ENCODE results near the gene DEPP1. TPM values are rescaled to one million over a fixed set of nuclear protein-coding genes. Genes with fewer than 3 reads are reported as not detected.

Gene DEPP1
- total and polyA plus RNA-seq, 2 donors (not counting 1 experiment from before 2014, with no cell fraction given), result not detected

- Histone ChIP-seq H3K4me3 (ENCODE audit: control extremely low read depth in 1 of 5, extremely low read depth in 1 of 5, insufficient read depth in 1 of 5, low read depth in 2 of 5, low read length in 4 of 5) (no peak overlapping the region), H3K27ac (ENCODE audit: low read length in 2 of 2) (no peak overlapping the region), H3K4me1 (ENCODE audit: control insufficient read depth in 2 of 2, insufficient read depth in 2 of 2, low read length in 2 of 2) (peaks cover 0 to 8% of the 10 kb centered on the region in 2 donors), H3K9me3 (ENCODE audit: control extremely low read depth in 1 of 3, control insufficient read depth in 2 of 3, insufficient read depth in 1 of 3, low read length in 2 of 3) (no peaks in the 10 kb centered on the region), H3K79me2 (ENCODE audit: control insufficient read depth, insufficient read depth, low read length) (no peaks in the 10 kb centered on the region), H3K27me3 (replicated peaks in 1 of 4; ENCODE audit: control extremely low read depth in 1 of 4, control insufficient read depth in 3 of 4, insufficient read depth in 4 of 4, low read length in 3 of 4) (no peaks in the 10 kb centered on the region), H3K9ac (ENCODE audit: low read length) (no peak overlapping the region), H2AFZ (ENCODE audit: insufficient read depth, low read depth, low read length, poor library complexity, severe bottlenecking) (no peak overlapping the region), H3K4me2 (replicated peaks; ENCODE audit: low read depth, low read length, poor library complexity, severe bottlenecking) (no peak overlapping the region), H4K20me1 (ENCODE audit: control insufficient read depth, insufficient read depth, low read length, poor library complexity, severe bottlenecking) (no peaks in the 10 kb centered on the region), H3K36me3 (replicated peaks in 1 of 2; ENCODE audit: control extremely low read depth in 1 of 2, control insufficient read depth in 1 of 2, extremely low read depth in 1 of 2, insufficient read depth in 2 of 2, low read length in 1 of 2) (no peaks in the 10 kb centered on the region)
- intact Hi-C loops (cut with micrococcal nuclease), result loop anchor here (1.0 kb wide), 2 partner anchors 27 to 43 kb away; partner anchors contain the start of gene RASSF4
- DNase-seq (no peak), ATAC-seq (ENCODE audit: low read depth) (no peak)
- H3K9me3 Mint-ChIP-seq (ENCODE audit: insufficient read depth), result no peaks in the 10 kb centered on the region
- H3K4me1 Mint-ChIP-seq, result no peaks in the 10 kb centered on the region
- ChIA-PET POLR2A (no interaction called here), CTCF (interaction anchor here (0.9 to 6.4 kb wide), 12 partner anchors 11 to 303 kb away, joined by 3 to 93 read pairs (median 14); partner anchors contain the start of genes DEPP1 and ZNF22)
- 86% methylated on average over 7 of the region's 10 CpGs for WGBS (ENCODE audit: insufficient coverage)
- TF ChIP-seq, protein P1, sequence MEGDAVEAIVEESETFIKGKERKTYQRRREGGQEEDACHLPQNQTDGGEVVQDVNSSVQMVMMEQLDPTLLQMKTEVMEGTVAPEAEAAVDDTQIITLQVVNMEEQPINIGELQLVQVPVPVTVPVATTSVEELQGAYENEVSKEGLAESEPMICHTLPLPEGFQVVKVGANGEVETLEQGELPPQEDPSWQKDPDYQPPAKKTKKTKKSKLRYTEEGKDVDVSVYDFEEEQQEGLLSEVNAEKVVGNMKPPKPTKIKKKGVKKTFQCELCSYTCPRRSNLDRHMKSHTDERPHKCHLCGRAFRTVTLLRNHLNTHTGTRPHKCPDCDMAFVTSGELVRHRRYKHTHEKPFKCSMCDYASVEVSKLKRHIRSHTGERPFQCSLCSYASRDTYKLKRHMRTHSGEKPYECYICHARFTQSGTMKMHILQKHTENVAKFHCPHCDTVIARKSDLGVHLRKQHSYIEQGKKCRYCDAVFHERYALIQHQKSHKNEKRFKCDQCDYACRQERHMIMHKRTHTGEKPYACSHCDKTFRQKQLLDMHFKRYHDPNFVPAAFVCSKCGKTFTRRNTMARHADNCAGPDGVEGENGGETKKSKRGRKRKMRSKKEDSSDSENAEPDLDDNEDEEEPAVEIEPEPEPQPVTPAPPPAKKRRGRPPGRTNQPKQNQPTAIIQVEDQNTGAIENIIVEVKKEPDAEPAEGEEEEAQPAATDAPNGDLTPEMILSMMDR (IDR thresholded peaks at IDR 0.05), result no peak
- TF ChIP-seq EZH2 (IDR thresholded peaks at IDR 0.05; ENCODE audit: borderline replicate concordance, insufficient read depth, low read depth, low read length, poor library complexity, severe bottlenecking), result no peak
- no peaks in the 10 kb centered on the region for H3K27me3 Mint-ChIP-seq
- H3K27ac Mint-ChIP-seq, result no peak overlapping the region
- no peak overlapping the region for H3K4me3 Mint-ChIP-seq
Measured at GRCh38 chr10:44931621-44932516, 46.7 kb downstream of the DEPP1 start.
